ENCODE measurements around the gene COL24A1. TPM values are rescaled to one million over a fixed set of nuclear protein-coding genes. Genes with fewer than 3 reads are reported as not detected.

The COL24A1 gene
- total and polyA plus RNA-seq, 2 donors (not counting 3 experiments of a cell fraction or from before 2014, with no cell fraction given), result 0.03 TPM; not detected in 1

DNA sequence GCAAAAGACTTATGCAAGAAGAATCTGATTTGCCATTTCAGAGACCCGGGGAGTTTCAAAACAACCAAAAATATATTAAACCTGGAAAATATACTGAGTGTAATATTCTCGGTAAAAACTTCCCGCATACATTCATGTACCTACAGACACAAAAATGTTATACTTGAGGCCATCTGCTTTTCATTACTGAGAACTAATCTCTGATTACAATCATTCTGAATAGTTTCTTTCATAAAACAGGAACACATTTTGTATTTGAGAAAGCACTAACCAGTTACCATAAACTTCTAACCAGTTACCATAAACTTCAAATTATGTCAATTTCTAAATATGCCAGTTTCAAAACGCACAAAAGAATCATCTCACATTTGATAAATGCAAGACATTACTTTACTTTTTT is 456.1 kb downstream of the COL24A1 start:
- no TSS peak for BruUV-seq (replicated peaks)
- Histone ChIP-seq H3K4me3 (replicated peaks in 1 of 3; ENCODE audit: insufficient read depth in 1 of 3, low read depth in 1 of 3, low read length in 3 of 3) (no peak overlapping the region), H4K20me1 (replicated peaks; ENCODE audit: control insufficient read depth, extremely low read depth, insufficient read depth, low read length) (no peaks in the 10 kb centered on the region), H3K36me3 (ENCODE audit: control insufficient read depth in 2 of 2, extremely low read depth in 1 of 2, insufficient read depth in 2 of 2, low read length in 2 of 2) (peaks cover 3 to 7% of the 10 kb centered on the region in 2 experiments), H3K9ac (replicated peaks; ENCODE audit: extremely low read depth, insufficient read depth, low read length) (no peak overlapping the region), H3K4me2 (ENCODE audit: insufficient read depth, low read length) (no peak overlapping the region), H3K27ac (ENCODE audit: insufficient read depth, low read depth, low read length) (no peak overlapping the region), H3K27me3 (ENCODE audit: control insufficient read depth in 2 of 2, insufficient read depth in 2 of 2, low read length in 2 of 2) (no peaks in the 10 kb centered on the region), H2AFZ (ENCODE audit: low read depth, low read length) (no peak overlapping the region), H3K9me3 (replicated peaks; ENCODE audit: control insufficient read depth, insufficient read depth, low read length) (no peaks in the 10 kb centered on the region), H3K4me1 (ENCODE audit: control insufficient read depth, extremely low read depth, insufficient read depth, low read length) (no peaks in the 10 kb centered on the region), H3K79me2 (ENCODE audit: control insufficient read depth, insufficient read depth, low read length) (peaks cover 12% of the 10 kb centered on the region), H3K9me1 (replicated peaks; ENCODE audit: control insufficient read depth, extremely low read depth, insufficient read depth, low read length) (no peaks in the 10 kb centered on the region)
- intact Hi-C loops (cut with micrococcal nuclease), result no loop called here
- TF ChIP-seq, protein P1, sequence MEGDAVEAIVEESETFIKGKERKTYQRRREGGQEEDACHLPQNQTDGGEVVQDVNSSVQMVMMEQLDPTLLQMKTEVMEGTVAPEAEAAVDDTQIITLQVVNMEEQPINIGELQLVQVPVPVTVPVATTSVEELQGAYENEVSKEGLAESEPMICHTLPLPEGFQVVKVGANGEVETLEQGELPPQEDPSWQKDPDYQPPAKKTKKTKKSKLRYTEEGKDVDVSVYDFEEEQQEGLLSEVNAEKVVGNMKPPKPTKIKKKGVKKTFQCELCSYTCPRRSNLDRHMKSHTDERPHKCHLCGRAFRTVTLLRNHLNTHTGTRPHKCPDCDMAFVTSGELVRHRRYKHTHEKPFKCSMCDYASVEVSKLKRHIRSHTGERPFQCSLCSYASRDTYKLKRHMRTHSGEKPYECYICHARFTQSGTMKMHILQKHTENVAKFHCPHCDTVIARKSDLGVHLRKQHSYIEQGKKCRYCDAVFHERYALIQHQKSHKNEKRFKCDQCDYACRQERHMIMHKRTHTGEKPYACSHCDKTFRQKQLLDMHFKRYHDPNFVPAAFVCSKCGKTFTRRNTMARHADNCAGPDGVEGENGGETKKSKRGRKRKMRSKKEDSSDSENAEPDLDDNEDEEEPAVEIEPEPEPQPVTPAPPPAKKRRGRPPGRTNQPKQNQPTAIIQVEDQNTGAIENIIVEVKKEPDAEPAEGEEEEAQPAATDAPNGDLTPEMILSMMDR (IDR thresholded peaks at IDR 0.05; ENCODE audit: extremely low read depth in 1 of 2, insufficient read depth in 1 of 2, low read depth in 1 of 2, low read length in 2 of 2), result no peak
- ChIA-PET CTCF (interaction anchor here (1.3 to 1.5 kb wide), 3 partner anchors 12 to 17 kb away, joined by 3 to 5 read pairs (median 4); no protein-coding TSS in a partner anchor), POLR2A (no interaction called here)
- dilution Hi-C loops (cut with MboI; ENCODE audit: extremely low pct_ligation_motif_present, low sequenced_read_pairs), result no loop called here
- DNase-seq (ENCODE audit: low read depth, low spot score) (no peak), FAIRE-seq (no peak)

GRCh38 chr1:85697895-85698294 is 458.7 kb downstream of the COL24A1 start:
- ChIA-PET CTCF (interaction anchor here (0.9 to 1.1 kb wide), 2 partner anchors 12 to 91 kb away, joined by 4 to 6 read pairs; no protein-coding TSS in a partner anchor), POLR2A (no interaction called here)
- H3K4me1 ChIP-seq (ENCODE audit: control insufficient read depth, extremely low read depth, insufficient read depth, low read length), result no peaks in the 10 kb centered on the region
- no peak overlapping the region for H3K4me2 ChIP-seq (ENCODE audit: insufficient read depth, low read length)
- H3K9ac ChIP-seq (replicated peaks; ENCODE audit: extremely low read depth, insufficient read depth, low read length), result no peak overlapping the region
- H2AFZ ChIP-seq (ENCODE audit: low read depth, low read length), result no peak overlapping the region
- H3K27me3 ChIP-seq (ENCODE audit: control insufficient read depth in 2 of 2, insufficient read depth in 2 of 2, low read length in 2 of 2), result no peaks in the 10 kb centered on the region
- dilution Hi-C loops (cut with MboI; ENCODE audit: extremely low pct_ligation_motif_present, low sequenced_read_pairs) (loop anchor here (25.0 kb wide), 1 partner anchor 386 kb away; no protein-coding TSS in a partner anchor), intact Hi-C loops (cut with micrococcal nuclease) (loop anchor here (10.0 kb wide), 1 partner anchor 293 kb away; no protein-coding TSS in a partner anchor)
- DNase-seq (ENCODE audit: low read depth, low spot score) (no peak), FAIRE-seq (no peak)
- peaks cover 4% of the 10 kb centered on the region for H3K79me2 ChIP-seq (ENCODE audit: control insufficient read depth, insufficient read depth, low read length)
- no peaks in the 10 kb centered on the region for H3K9me3 ChIP-seq (replicated peaks; ENCODE audit: control insufficient read depth, insufficient read depth, low read length)
- H4K20me1 ChIP-seq (replicated peaks; ENCODE audit: control insufficient read depth, extremely low read depth, insufficient read depth, low read length), result no peaks in the 10 kb centered on the region
- no peak overlapping the region for H3K4me3 ChIP-seq (replicated peaks in 1 of 3; ENCODE audit: insufficient read depth in 1 of 3, low read depth in 1 of 3, low read length in 3 of 3)
- H3K9me1 ChIP-seq (replicated peaks; ENCODE audit: control insufficient read depth, extremely low read depth, insufficient read depth, low read length), result no peaks in the 10 kb centered on the region
- BruUV-seq (replicated peaks), result no TSS peak
- TF ChIP-seq MYC (IDR thresholded peaks at IDR 0.05; ENCODE audit: low read depth, low read length) (no peak), FOS (IDR thresholded peaks at IDR 0.05; ENCODE audit: borderline replicate concordance, insufficient read depth, low read length) (no peak), EZH2 (IDR thresholded peaks at IDR 0.05; ENCODE audit: borderline replicate concordance, low read depth, low read length, severe bottlenecking) (no peak), POLR2AphosphoS5 (IDR thresholded peaks at IDR 0.05; ENCODE audit: insufficient read depth, low read depth, low read length) (no peak), JUN (IDR thresholded peaks at IDR 0.05; ENCODE audit: borderline replicate concordance, insufficient read depth, insufficient read length, low read depth) (no peak), GATA2 (IDR thresholded peaks at IDR 0.05; ENCODE audit: insufficient read depth, insufficient read length, low read depth, low read length) (no peak), POLR2A (IDR thresholded peaks at IDR 0.05; ENCODE audit: low read depth, low read length) (no peak)
- TF ChIP-seq, protein P1 (IDR thresholded peaks at IDR 0.05; ENCODE audit: extremely low read depth in 1 of 2, insufficient read depth in 1 of 2, low read depth in 1 of 2, low read length in 2 of 2), result no peak
- TF ChIP-seq, protein P2, sequence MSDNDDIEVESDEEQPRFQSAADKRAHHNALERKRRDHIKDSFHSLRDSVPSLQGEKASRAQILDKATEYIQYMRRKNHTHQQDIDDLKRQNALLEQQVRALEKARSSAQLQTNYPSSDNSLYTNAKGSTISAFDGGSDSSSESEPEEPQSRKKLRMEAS (IDR thresholded peaks at IDR 0.05; ENCODE audit: insufficient read depth, insufficient read length), result no peak
- peaks cover 1 to 5% of the 10 kb centered on the region in 2 experiments for H3K36me3 ChIP-seq (ENCODE audit: control insufficient read depth in 2 of 2, extremely low read depth in 1 of 2, insufficient read depth in 2 of 2, low read length in 2 of 2)
- H3K27ac ChIP-seq (ENCODE audit: insufficient read depth, low read depth, low read length), result no peak overlapping the region

All from endothelial cell of umbilical vein (primary cell).